Sigmoid colon (tissue), 4 donors: ENCODE results near the gene CHST14.

Source experiments
- CTCF ChIP-seq, 4 experiments: fragments of 450-650 bp in 3 of 4; fragments of 200-600 bp in 1 of 4; IDR thresholded peaks; one replicate each; pipeline ENCODE4 v1.5.1; 2016 to 2019; ENCODE audit warnings: antibody characterized with exemption in 4 of 4, mild to moderate bottlenecking in 3 of 4, moderate library complexity in 2 of 4
- EP300 ChIP-seq, 4 donors: sonication (generic); formaldehyde crosslinking; IDR thresholded peaks; one replicate each; pipeline ENCODE4 v1.6.1; 2017; ENCODE audit warnings: antibody characterized with exemption in 4 of 4
- POLR2AphosphoS5 ChIP-seq, 4 donors: sonication (generic); formaldehyde crosslinking; IDR thresholded peaks; one replicate each; pipeline ENCODE4 v1.6.1; 2017; ENCODE audit warnings: antibody characterized with exemption in 4 of 4

- no peak for TF ChIP-seq CTCF (IDR thresholded peaks at IDR 0.05)
- no peak for TF ChIP-seq EP300 (IDR thresholded peaks at IDR 0.05)
- TF ChIP-seq POLR2AphosphoS5 (IDR thresholded peaks at IDR 0.05) = no peak
Observed at GRCh38 chr15:40435023-40435709, 35.6 kb upstream of the CHST14 start.
